Right lobe of liver (tissue), 6 donors: Measurements from ENCODE around the gene PNCK. TPM values are rescaled to one million over a fixed set of nuclear protein-coding genes. Genes with fewer than 3 reads are reported as not detected.
A peak's percentile ranks its signal among the peaks of the same experiment; 100 is the strongest.

Experiments used
- ATAC-seq, 4 donors: fragments of 200-7000 bp; cut with Tn5 transposase; one replicate each; pipeline ENCODE4 v1.9.1; 2020; ENCODE audit warnings: mild to moderate bottlenecking in 4 of 4, moderate library complexity in 4 of 4
- DNase-seq, 3 donors: peaks; one replicate each; pipeline ENCODE4 v3.0.0-alpha.2; 2020
- H3K27ac ChIP-seq, 3 donors: fragments of 200-600 bp; one replicate each; pipeline ENCODE4 v1.8.0; 2022
- H3K27me3 ChIP-seq, 2 donors: fragments of 200-600 bp; one replicate each; pipeline ENCODE4 v1.8.0; 2022
- H3K36me3 ChIP-seq, 4 donors: fragments of 200-600 bp; sonication (generic) in 1 of 4; one replicate each; pipeline versions ENCODE4 v1.5.1 to v1.8.0; 2017 to 2022; ENCODE audit warnings: control low read depth in 1 of 4
- H3K4me1 ChIP-seq, 4 donors: fragments of 200-600 bp; sonication (generic) in 1 of 4; one replicate each; pipeline versions ENCODE4 v1.5.1 to v1.8.0; 2017 to 2022; ENCODE audit warnings: control low read depth in 1 of 4
- H3K4me3 ChIP-seq, 3 donors: fragments of 200-600 bp; one replicate each; pipeline ENCODE4 v1.8.0; 2022
- H3K9me3 ChIP-seq, 4 donors: fragments of 200-600 bp; sonication (generic) in 1 of 4; one replicate each; pipeline versions ENCODE4 v1.5.1 to v1.8.0; 2017 to 2022; ENCODE audit warnings: control low read depth in 1 of 4
- POLR2A ChIP-seq: fragments of 450-650 bp; IDR thresholded peaks from one replicate; pipeline ENCODE4 v1.6.1; 2017; ENCODE audit warnings: antibody characterized with exemption, mild to moderate bottlenecking
- WGBS: methylation state at CpG from one replicate; pipeline ENCODE4 v1.1.6; 2018; ENCODE audit warnings: low coverage, low lambda C conversion rate; ENCODE audit not compliant: insufficient coverage; ENCODE audit errors: missing lambda C conversion rate; 5-methylcytosine and 5-hydroxymethylcytosine counted together
- intact Hi-C, 2 donors: fragments of 100-400 bp; cut with DNase I; formaldehyde crosslinking; loops; one replicate each; pipeline versions ENCODE4 v1.11.2 to v1.14.1; 2022
- total RNA-seq, 6 experiments: library from RNA; depleted of rRNA in 2 of 6; stranded (reverse); fragments of >200 nt in 2 of 6; fragmentation: NEBNext Ultra II Directional in 3 of 6; extraction: Animal tissue kit (Norgen Biotek cat#: 25700) in 3 of 6; gene quantifications; one replicate each; pipeline versions ENCODE4 v1.1.0 to v1.2.4, GENCODE V29; 2016 to 2023
- TF ChIP-seq, protein P1 (sequence below), 4 donors: fragments of 200-600 bp in 3 of 4; fragments of 450-650 bp in 1 of 4; IDR thresholded peaks; one replicate each; pipeline versions ENCODE4 v1.5.1 to v1.8.0; 2016 to 2022; ENCODE audit warnings: antibody characterized with exemption in 4 of 4, mild to moderate bottlenecking in 2 of 4
- donor health status: DM: no; HTN: yes; CAD: no.
- donor health status: DM: no; HTN: no; CAD: no.
- donor health status: DM: no; HTN: no; CAD: no.
- donor health status: DM: no; HTN: yes; CAD: no.
- donor health status: DM: no; HTN: yes; CAD: no.

PNCK gene
- total RNA-seq, 6 experiments from 2014 or later, result 0.86 TPM; not detected in 5

DNA sequence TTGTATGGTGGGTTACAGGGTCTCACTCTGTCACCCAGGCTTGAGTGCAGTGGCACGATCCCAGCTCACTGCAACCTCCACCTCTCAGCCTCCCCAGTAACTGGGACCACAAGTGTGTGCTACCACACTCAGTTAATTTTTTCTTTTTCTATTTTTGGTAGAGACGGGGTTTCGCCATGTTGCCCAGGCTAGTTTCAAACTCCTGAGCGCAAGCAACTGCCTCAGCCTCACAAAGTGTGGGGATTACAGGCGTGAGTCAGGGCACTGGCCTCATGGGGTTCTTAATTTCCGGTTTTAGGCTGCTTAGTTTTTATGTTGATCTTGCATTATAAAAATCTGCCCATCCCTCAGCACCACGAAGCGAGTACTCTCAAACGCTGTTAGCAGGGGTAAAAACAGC is 43.8 kb upstream of the PNCK start:
- TF ChIP-seq, protein P1, sequence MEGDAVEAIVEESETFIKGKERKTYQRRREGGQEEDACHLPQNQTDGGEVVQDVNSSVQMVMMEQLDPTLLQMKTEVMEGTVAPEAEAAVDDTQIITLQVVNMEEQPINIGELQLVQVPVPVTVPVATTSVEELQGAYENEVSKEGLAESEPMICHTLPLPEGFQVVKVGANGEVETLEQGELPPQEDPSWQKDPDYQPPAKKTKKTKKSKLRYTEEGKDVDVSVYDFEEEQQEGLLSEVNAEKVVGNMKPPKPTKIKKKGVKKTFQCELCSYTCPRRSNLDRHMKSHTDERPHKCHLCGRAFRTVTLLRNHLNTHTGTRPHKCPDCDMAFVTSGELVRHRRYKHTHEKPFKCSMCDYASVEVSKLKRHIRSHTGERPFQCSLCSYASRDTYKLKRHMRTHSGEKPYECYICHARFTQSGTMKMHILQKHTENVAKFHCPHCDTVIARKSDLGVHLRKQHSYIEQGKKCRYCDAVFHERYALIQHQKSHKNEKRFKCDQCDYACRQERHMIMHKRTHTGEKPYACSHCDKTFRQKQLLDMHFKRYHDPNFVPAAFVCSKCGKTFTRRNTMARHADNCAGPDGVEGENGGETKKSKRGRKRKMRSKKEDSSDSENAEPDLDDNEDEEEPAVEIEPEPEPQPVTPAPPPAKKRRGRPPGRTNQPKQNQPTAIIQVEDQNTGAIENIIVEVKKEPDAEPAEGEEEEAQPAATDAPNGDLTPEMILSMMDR (IDR thresholded peaks at IDR 0.05), result no peak
- TF ChIP-seq POLR2A, result no peak
- H3K4me1 ChIP-seq, result peaks cover 0 to 3% (median 0%) of the 10 kb centered on the region in 4 donors
- H3K36me3 ChIP-seq, result peaks cover 0 to 20% (median 5%) of the 10 kb centered on the region in 4 donors
- no peak for DNase-seq
- ATAC-seq, result no peak
- intact Hi-C loops, result no loop called here
- no peaks in the 10 kb centered on the region for H3K9me3 ChIP-seq
- WGBS, result 81% methylated on average over 9 of the region's 9 CpGs
- no peak overlapping the region for H3K4me3 ChIP-seq
- H3K27ac ChIP-seq, result no peak overlapping the region
- H3K27me3 ChIP-seq, result no peaks in the 10 kb centered on the region

DNA sequence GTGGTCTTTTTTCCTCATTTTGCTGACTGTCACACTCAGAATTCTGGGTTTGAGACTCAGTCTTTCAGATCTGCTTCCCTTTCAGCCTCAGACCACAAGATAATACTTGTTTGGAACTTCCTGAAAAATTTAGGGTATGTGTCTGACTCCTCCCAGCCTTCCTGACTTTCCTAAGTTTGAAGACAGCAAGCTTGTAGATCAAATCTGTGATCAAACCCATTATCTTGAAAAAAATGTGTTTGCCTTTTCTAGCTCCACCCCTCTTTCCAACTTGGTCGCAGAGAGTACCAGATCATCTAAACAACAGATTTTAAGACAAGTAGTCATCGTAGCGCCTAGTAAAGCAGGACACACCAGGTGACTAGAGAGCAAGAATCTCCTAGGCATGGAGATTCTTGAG is 40.6 kb upstream of the PNCK start:
- Histone ChIP-seq H3K27me3 (no peaks in the 10 kb centered on the region), H3K36me3 (peaks cover 0 to 13% (median 5%) of the 10 kb centered on the region in 4 donors), H3K9me3 (no peaks in the 10 kb centered on the region), H3K4me3 (no peak overlapping the region), H3K27ac (no peak overlapping the region), H3K4me1 (no peaks in the 10 kb centered on the region)
- 62% methylated on average over 2 of the region's 3 CpGs for WGBS
- intact Hi-C loops, result no loop called here
- ATAC-seq (peak in 1 of 4 donors; percentile 11), DNase-seq (no peak)
- TF ChIP-seq, protein P1 (IDR thresholded peaks at IDR 0.05), result no peak
- no peak for TF ChIP-seq POLR2A

DNA sequence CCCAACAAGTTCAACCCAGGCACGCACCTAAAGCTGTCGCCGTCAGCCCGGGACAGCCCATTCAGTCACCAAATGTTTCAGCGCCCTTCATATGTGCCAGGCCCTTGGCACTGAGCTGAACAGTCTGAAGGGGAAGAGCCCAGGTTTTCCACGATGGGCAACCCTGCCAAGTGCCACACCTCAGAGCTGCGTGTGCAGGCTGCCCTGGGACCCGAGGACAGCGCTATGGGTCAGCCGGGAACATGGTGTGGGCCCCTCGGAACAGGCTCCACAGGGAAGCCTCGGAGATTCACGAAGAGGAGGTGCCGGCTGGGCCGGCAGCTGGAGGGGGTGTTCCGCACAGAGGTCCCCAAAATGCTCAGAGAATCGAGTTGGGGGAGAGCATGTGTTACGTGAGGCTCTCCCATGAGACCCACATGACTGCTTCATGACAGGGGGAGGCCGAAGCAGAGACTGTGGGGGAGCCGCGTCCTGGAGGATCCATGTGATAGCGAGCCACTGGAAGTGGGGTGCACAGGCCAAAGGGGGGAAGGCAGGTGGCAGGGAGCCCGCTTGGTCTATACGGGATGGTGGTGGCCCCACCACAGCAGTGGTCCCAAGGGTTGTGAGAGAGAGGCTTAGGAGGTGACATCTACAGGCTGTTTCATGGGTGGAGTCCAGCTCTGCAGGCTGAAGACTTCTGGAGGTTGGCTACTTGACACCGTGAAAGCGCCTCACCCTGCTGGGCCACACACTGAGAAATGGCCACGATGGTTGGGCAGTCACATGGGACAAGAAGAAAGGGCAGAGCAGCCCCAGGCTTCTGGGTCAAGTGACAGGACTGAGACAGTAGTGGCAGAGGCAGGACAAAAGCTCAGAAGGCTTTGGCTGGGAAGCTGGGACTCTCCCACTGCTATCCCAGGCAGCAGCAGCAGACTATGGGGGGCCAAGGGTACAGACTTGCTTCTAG is 36.4 kb upstream of the PNCK start:
- no peak overlapping the region for H3K4me3 ChIP-seq
- WGBS, result 80% methylated on average over 15 of the region's 27 CpGs
- TF ChIP-seq, protein P1 (IDR thresholded peaks at IDR 0.05), result no peak
- TF ChIP-seq POLR2A, result no peak
- peaks cover 0 to 7% (median 3%) of the 10 kb centered on the region in 4 donors for H3K36me3 ChIP-seq
- H3K4me1 ChIP-seq, result no peaks in the 10 kb centered on the region
- DNase-seq, result no peak
- ATAC-seq, result no peak
- H3K27ac ChIP-seq, result no peak overlapping the region
- H3K27me3 ChIP-seq, result no peaks in the 10 kb centered on the region
- H3K9me3 ChIP-seq, result no peaks in the 10 kb centered on the region
- intact Hi-C loops, result no loop called here

DNA sequence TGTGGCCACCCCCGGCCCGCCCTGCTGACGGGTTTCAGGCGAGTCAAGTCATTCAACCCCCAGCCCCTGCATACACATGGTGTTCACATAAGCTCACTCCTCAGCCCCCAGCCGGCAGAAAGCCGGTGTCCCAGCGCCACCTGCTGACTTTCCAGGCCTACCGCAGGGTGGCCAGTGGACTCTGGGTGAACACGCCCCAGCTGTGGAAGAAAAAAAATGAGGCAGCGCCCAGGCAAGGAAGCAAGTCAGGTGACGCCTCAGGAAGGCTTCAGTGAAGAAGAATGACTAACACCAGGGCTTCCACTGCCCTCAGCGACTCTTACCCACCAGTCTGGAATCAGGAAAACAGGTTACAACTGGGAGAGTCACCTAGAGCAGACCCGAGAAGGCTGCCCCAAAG is 34.8 kb upstream of the PNCK start:
- no peaks in the 10 kb centered on the region for H3K9me3 ChIP-seq
- peak in 1 of 3 donors; percentile 62 for DNase-seq
- H3K36me3 ChIP-seq, result peaks cover 0 to under 1% (median 0%) of the 10 kb centered on the region in 4 donors
- TF ChIP-seq, protein P1 (IDR thresholded peaks at IDR 0.05), result peak; percentile 36 to 53 (median 48)
- no peak for TF ChIP-seq POLR2A
- no peaks in the 10 kb centered on the region for H3K27me3 ChIP-seq
- ATAC-seq, result peak; percentile 59 to 80 (median 70)
- intact Hi-C loops, result no loop called here
- no peaks in the 10 kb centered on the region for H3K4me1 ChIP-seq
- no peak overlapping the region for H3K27ac ChIP-seq
- 22% methylated on average over 10 of the region's 13 CpGs for WGBS
- H3K4me3 ChIP-seq, result no peak overlapping the region
